RWPE1 (cell line): ENCODE measurements around the gene PRSS21.

Experiments used
- CTCF ChIA-PET: fragments of 350-600 bp; sonication (Branson Sonifier 250); formaldehyde crosslinking; extraction: SDS; loops from one replicate; lab custom pipeline; 2021; lab: Yijun Ruan, JAX
- POLR2A ChIA-PET: fragments of 400-600 bp; formaldehyde crosslinking; extraction: SDS; loops from one replicate; lab custom pipeline; 2020; ENCODE audit warnings: antibody characterized with exemption; ENCODE audit not compliant: low non-redundant PET; lab: Yijun Ruan, JAX
- DNase-seq: peaks from one replicate; pipeline ENCODE4 v3.0.0; 2012; ENCODE audit warnings: low spot score
- H3K27ac ChIP-seq: fragments of 450-650 bp; 2 replicates; pipeline ENCODE4 v1.5.1; 2017
- TF ChIP-seq, protein P1 (sequence below): fragments of 450-650 bp; conservative IDR thresholded peaks from 2 replicates; pipeline ENCODE4 v1.5.1; 2017; ENCODE audit warnings: low read depth, mild to moderate bottlenecking

The PRSS21 gene

DNA sequence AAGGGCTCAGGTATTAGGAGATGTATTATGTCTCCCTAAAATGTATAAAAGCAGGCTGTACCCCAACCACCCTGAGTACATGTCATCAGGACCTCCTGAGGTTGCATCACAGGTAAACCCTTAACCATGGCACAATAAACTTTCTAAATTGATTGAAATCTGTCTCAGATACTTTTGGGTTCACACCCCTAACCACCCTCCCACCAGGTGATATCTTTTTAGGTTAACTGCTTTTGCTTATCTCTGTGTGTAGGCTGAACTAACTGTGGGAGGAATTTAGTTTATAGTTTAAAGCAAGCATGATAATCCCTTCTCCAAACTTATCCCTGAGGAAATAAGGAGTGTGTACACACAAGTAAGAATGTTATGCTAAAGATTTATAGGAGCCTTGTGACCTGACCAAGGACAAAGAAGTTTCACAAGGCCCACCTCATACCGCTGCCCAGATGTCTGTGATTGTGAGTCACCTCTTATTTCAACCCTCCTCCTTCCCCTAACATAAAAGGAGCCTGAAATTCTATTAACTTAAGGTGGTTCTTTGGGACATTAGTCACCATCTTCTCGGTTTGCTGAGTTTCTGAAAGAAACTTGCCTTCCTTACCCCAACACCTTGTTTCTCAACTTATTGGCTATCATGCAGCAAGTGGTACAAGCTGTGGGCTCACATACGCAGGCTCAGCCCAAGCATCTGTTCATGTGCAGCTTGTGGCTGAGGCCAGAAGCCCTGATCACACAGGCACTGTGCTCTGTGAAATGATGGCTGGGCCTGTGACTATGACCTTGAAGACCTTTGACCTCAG, 29.7 kb downstream of the PRSS21 start:
- peak overlapping the region; percentile 88 for H3K27ac ChIP-seq
- DNase-seq: peak; percentile 70
- ChIA-PET POLR2A (no interaction called here), CTCF (no interaction called here)
- TF ChIP-seq, protein P1, sequence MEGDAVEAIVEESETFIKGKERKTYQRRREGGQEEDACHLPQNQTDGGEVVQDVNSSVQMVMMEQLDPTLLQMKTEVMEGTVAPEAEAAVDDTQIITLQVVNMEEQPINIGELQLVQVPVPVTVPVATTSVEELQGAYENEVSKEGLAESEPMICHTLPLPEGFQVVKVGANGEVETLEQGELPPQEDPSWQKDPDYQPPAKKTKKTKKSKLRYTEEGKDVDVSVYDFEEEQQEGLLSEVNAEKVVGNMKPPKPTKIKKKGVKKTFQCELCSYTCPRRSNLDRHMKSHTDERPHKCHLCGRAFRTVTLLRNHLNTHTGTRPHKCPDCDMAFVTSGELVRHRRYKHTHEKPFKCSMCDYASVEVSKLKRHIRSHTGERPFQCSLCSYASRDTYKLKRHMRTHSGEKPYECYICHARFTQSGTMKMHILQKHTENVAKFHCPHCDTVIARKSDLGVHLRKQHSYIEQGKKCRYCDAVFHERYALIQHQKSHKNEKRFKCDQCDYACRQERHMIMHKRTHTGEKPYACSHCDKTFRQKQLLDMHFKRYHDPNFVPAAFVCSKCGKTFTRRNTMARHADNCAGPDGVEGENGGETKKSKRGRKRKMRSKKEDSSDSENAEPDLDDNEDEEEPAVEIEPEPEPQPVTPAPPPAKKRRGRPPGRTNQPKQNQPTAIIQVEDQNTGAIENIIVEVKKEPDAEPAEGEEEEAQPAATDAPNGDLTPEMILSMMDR: no peak

- TF ChIP-seq, protein P1: no peak
- H3K27ac ChIP-seq: no peak overlapping the region
- POLR2A ChIA-PET: no interaction called here
- CTCF ChIA-PET: interaction anchor here (0.5 to 1.8 kb wide), 2 partner anchors 19 to 607 kb away, joined by 3 to 4 read pairs; no protein-coding TSS in a partner anchor
- no peak for DNase-seq
These were observed 32.1 kb downstream of the PRSS21 start for GRCh38 chr16:2848933-2849725.

GRCh38 chr16:2852003-2852730, 35.1 kb downstream of the PRSS21 start:
- TF ChIP-seq, protein P1: no peak
- ChIA-PET POLR2A (no interaction called here), CTCF (no interaction called here)
- H3K27ac ChIP-seq: no peak overlapping the region
- no peak for DNase-seq

DNA sequence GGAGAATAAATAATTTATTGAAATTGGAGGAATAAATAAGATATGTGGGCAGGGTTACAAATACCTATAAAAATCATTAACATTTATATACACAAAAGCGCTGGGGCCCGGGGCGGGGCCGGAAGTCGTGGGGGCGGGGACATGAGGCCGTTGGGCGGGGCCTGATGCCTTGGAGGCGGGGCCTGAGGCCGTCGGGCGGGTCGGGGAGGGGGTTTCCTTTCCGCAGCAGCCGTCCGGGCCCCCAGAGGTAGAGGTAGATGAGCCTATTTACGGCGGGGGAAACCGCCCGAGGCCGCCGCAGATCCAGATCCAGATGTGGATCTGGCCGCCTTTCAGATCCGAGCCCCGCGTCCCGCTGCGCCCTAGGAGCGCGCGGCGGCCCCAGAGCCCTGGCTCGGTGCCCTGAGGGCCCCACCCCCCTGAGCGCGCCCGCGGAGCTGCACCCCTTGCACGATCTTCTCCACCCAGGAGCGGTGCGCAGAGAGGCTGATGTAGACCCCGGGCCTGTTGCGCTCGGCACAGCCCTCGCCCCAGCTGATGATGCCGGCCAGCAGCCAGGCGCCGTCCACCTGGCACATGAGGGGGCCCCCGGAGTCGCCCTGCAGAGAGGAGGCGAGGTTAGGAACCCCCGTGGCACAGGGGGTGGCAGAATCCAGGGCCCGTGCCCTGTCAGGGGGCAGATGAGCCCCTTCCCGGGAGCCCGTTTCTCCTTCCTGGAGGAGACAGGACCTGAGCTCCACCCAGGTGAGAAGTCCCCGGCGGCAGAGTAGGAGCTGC, 35.9 kb downstream of the PRSS21 start:
- ChIA-PET CTCF (interaction anchor here (0.6 to 0.7 kb wide), 2 partner anchors 18 to 61 kb away, joined by 4 to 5 read pairs; no protein-coding TSS in a partner anchor), POLR2A (interaction anchor here (0.6 kb wide), 1 partner anchor 85 kb away, joined by 4 read pairs; no protein-coding TSS in a partner anchor)
- H3K27ac ChIP-seq: no peak overlapping the region
- TF ChIP-seq, protein P1: no peak
- no peak for DNase-seq

GRCh38 chr16:2853531-2854073, 36.6 kb downstream of the PRSS21 start:
- ChIA-PET POLR2A (interaction anchor here (0.6 kb wide), 1 partner anchor 86 kb away, joined by 4 read pairs; no protein-coding TSS in a partner anchor), CTCF (interaction anchor here (0.6 to 1.7 kb wide), 3 partner anchors 15 to 62 kb away, joined by 4 to 5 read pairs (median 5); no protein-coding TSS in a partner anchor)
- H3K27ac ChIP-seq: no peak overlapping the region
- DNase-seq: no peak
- TF ChIP-seq, protein P1: no peak
